CMK (cell line): ENCODE results near the gene TSSK3.
"Not testable (repeated sequence)": the region's sequence is repeated elsewhere in the genome, so short reads cannot be mapped to it uniquely, and the experiment has no call there.

Experiments used
- DNase-seq: peaks from one replicate; pipeline ENCODE4 v3.0.0-alpha.2; 2010; ENCODE audit warnings: low read depth

The TSSK3 gene

DNA sequence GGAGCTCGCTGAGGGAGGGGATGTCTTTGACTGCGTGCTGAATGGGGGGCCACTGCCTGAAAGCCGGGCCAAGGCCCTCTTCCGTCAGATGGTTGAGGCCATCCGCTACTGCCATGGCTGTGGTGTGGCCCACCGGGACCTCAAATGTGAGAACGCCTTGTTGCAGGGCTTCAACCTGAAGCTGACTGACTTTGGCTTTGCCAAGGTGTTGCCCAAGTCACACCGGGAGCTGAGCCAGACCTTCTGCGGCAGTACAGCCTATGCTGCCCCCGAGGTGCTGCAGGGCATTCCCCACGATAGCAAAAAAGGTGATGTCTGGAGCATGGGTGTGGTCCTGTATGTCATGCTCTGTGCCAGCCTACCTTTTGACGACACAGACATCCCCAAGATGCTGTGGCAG lies 1.4 kb downstream of the TSSK3 start:
- DNase-seq: no peak

- no peak for DNase-seq
These were observed 2.5 kb downstream of the TSSK3 start for GRCh38 chr1:32364836-32365235.

DNA sequence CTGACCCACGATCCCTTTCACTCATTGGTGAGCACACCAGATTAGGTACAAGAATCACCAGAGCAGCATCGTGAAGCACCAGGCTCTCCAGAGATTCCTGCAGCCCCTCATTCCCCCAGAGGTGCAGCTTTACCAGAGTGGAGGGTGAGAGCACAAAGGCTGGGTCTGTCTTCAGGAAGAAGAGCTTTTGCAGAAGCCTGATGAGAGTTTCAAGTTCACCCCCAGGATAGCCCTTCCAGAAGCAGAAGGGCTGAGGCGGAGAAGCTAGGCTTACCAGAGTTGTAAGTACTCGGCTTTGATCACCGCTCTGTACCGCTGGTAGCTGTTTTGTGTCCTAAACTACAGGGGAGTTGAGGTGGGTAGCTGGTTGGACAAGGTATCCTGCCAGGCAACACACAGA lies 3.1 kb downstream of the TSSK3 start:
- DNase-seq: no peak

- no peak for DNase-seq
These were observed 5.7 kb downstream of the TSSK3 start for GRCh38 chr1:32367912-32368635.

DNA sequence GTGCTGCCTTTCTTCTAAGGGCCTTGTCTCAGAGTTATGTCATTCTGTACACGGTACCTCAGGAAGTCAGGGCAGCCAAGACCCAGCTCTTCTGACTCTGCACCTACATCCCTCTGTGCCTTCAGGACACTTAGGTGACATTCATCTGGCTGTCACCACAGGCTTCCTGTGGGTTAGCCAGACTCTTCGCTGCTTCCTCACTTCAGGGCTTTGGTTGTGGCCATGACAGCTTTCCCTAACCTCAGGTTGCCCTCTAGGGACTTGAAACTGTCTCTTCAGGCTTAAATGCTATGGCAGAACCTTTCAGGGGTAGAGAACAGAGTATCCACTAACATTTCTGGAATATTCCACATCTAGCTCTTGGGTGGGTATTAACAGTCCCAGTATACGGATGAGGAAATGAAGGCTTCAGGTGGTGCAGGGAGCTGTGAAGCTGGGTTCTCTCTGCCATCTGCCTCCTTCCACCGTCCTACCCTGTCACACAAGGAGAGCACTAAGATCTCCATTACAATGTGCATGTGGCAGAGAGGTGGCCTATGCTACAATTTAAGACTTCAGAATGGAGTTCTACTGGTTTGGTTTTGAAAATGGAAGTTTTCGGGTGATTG lies 9.9 kb downstream of the TSSK3 start:
- no peak for DNase-seq

DNA sequence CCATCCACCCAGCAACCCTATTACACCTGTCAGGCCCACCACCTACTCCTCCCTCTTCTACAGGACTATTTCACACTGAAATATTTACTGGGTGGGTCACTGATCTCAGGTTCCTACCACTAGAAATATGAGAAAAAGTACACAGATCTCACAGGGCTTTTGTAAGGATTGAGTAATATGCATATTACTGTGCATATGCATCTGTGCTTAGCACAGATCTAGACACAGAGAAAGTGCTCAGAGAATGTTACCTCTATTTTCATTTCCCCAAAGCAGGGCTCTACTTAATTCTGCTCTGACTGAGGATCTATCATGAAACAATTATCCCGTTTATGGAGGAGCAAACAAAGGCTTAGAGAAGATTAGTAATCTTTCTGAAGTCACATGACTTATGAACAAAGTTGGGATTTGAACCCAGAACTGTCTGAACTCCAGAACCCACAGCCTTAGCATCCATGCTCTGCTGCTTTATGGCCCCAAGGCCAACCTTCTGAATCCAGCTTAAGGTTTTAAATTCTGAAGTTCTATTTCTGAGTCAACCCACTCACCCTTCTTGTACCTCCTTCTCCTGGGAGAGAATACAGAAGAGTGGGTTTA lies 11.8 kb downstream of the TSSK3 start:
- no peak for DNase-seq

DNA sequence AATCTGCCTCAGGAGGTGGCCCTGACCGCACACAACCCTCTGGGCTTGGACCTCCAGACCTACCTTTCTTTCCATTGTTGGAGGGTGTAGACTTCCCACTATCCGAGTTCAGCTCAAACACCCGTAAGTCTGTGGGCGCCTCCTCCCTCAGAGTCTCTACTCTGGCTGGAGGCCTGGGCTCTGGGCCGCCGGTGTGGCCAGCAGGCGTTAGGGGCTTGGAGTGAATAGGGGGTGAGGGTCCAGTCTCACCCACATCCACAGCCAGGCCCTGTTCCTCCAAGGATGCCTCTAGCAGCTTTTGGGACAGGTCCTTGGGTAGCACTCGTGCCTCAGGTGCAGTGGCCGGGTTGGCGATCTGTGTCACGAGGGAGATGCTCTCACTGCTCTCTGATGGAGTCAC lies 13.9 kb downstream of the TSSK3 start:
- no peak for DNase-seq

- no peak for DNase-seq
These were observed 15.3 kb downstream of the TSSK3 start for GRCh38 chr1:32377541-32378220.

DNA sequence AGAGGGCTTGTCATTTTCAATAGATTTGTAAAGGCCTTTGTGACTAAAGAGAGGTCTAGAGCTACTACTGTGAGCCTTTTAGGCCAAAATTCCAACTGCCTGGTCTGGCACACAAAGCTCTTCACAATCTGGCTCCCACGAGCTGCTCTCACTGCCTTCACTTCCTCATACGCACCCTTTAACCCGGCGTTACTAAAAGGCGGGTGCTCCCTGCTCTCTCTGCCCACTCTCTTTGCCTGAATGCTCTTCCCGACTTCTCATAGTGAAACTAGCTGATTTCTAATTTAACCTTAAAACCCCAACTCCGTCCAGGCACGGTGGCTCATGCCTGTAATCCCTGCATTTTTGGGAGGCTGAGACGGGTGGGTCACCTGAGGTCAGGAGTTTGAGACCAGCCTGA lies 17.7 kb downstream of the TSSK3 start:
- no peak for DNase-seq

DNA sequence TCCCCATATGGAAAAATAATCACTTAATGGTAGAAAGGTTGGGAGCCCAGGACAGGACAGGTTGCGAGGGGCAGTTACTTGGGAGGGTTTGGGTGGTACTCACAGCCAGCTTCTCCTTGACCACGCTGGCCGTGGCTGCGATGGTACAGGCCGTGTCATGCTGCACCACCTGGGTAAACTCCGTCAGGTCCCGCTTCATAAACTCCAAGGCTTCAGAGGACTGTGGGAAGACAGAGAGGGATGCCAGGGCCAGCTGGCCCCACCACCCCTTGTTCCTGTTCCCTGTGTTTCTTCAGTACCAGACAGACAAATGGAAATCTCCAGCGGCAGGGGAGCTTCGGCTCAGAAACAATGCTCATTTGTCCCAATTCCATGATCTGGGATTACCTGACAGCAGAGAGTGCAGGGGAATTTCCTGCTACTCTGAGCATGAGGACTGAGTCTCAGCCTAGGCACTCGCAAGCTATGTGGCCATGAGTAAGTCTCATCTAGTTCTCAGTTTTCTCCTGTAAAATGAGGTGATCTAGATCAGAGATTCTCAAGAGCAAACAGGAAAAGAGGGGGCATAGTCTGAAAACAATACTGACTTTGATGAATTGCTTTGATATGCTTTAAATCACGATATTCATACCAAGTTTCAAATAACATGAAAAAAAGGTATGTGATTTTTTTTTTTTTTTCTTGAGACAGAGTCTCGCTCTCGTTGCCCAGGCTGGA lies 24.5 kb downstream of the TSSK3 start:
- no peak for DNase-seq

- DNase-seq: no peak
These were observed 26.3 kb downstream of the TSSK3 start for GRCh38 chr1:32388641-32389040.

- no peak for DNase-seq
These were observed 28.8 kb downstream of the TSSK3 start for GRCh38 chr1:32390904-32391870.

GRCh38 chr1:32392325-32392724 lies 30.0 kb downstream of the TSSK3 start:
- no peak for DNase-seq

GRCh38 chr1:32393136-32393535 lies 30.8 kb downstream of the TSSK3 start:
- DNase-seq: no peak

DNA sequence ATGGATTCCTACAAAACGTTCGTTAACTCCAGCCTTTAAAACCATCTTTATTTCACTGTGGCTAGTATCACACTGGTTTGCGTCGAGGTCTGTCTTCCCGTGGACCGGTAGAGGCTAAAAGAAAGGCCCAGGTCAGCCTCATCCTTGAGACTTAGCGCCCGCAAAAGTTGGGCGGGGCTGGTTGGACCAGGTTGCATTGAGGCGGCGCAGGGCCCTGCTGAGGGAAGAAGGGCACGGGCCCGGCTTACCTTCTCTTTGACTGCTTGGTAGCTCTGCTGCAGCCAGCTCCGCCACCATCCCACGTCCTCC lies 31.4 kb downstream of the TSSK3 start:
- DNase-seq: no peak

DNA sequence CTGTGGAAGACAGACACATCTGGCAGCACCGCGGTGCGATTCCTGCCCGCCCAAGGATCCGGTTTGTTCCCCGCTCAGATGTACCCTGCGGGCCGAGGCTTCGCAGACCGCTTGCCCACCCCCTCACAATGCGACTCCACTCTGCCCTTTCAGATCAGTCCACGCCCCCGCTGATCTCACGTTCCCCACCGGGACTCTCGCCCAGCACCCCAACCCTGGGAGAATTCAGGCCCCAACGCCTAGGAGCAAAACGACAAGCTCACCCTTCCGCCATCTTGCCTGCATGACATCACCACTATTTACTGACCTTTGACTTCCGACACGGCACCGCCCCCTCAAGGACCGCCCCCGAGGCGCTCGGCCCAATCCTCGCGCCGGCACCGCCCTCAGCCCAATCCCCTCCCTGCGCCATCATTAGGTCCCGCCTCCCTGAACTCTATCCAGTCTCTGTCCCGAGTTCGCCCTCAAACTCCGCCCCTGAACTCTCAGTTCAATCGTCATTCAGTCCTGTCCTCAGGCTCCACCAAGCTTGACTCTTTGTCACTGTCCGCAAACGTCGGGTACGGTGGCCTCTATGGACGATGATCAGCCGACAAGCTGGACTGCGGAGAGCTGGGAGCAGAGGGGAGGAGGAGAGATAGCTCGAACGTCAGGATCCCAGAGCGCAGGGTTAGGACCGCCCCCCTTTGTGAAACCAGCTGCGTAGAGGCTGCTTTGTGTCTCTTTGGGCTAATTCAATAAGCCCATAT lies 32.0 kb downstream of the TSSK3 start, which contains the start of gene BSDC1:
TSS of gene BSDC1 (minus strand) at position 301 of the 749 bp plus-strand sequence. CDS start at position 274, 27 bp downstream.
- DNase-seq: peak; percentile 100

DNA sequence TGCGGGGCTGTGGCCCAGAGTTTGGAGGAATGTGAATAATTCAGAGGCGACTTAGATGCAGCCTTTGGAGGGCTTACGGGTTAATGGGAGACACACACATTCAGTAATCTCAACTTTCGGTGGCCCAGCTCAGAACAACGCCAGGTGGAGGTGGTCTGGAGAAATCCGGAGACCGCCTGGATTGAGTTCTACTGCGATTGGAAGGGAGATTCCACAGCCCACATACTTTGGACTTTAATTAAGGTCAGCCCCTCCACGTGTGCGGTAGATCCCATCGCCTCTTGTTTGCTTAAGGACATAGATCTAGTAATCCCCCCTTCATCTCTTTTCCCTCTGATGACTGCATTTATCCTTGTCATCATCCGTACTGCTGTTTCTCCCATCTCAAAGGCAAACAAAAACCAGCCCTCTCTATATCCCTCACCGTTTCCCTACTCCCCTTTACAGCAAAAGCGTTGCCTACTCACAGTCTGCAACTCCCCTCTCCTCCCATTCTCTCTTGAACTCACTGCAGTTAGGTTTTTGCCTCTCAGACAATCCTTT lies 32.6 kb downstream of the TSSK3 start:
- DNase-seq: no peak

DNA sequence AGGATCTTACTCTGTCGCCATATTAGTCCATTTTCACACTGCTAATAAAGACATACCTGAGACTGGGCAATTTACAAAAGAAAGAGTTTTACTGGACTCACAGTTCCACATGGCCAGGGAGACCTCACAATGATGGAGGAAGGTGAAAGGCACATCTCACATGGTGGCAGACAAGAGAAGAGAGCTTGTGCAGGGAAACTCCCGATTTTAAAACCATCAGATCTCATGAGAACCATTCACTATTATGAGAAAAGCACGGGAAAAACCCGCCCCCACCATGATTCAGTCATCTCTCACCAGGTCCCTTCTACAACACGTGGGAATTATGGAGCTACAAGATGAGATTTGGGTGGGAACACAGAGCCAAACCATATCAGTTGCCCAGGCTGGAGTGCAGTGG lies 34.2 kb downstream of the TSSK3 start:
- not testable (repeated sequence) for DNase-seq

GRCh38 chr1:32398401-32398800 lies 36.1 kb downstream of the TSSK3 start:
- DNase-seq: no peak

GRCh38 chr1:32399843-32400242 lies 37.5 kb downstream of the TSSK3 start:
- DNase-seq: no peak
